Astrocyte of the hippocampus (primary cell): ENCODE results near the gene CXorf38.
"Not testable (repeated sequence)": the region's sequence is repeated elsewhere in the genome, so short reads cannot be mapped to it uniquely, and the experiment has no call there.

ENCODE experiments used
- DNase-seq: peaks from one replicate; pipeline ENCODE4 v3.0.0; 2011; ENCODE audit warnings: low read depth, low spot score

The CXorf38 gene

DNA sequence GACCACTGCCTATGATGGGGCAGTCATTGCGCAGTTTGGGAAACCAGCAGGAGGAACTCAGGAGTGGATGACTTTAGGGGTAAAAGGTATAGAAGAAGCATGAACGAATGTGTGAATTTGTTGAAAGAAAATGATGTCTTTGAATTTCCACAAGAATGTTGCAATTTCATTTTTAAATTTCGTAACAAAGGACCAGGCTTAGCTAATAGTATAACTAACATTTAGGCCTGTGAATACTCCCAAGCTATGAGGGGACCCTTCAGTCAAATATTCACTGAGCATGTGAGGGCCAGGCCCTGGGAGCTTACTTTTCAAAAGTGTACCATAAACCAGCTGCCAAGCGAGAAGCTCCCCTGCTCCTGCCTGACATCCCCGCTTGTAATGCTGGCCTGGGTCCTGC lies 18.9 kb downstream of the CXorf38 start:
- DNase-seq, result no peak

DNA sequence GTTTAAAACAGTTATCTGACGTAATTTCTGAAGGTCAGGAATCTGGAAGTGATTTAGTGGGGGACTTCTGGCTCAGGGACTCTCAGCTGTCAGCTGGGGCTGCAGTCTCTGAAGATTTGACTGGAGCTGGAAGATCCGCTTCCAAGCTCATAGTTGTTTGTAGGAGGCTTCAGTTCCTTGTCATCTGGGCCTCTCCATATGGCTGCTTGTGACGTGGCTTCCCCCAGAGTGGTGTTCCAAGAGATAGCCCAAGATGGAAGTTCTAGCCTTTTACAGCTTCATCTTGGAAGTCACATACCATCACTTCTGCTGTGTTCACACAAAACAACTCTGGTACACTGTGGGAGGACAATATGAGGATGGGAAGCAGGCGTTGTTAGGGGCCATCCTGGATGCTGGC lies 22.1 kb downstream of the CXorf38 start:
- no peak for DNase-seq

DNA sequence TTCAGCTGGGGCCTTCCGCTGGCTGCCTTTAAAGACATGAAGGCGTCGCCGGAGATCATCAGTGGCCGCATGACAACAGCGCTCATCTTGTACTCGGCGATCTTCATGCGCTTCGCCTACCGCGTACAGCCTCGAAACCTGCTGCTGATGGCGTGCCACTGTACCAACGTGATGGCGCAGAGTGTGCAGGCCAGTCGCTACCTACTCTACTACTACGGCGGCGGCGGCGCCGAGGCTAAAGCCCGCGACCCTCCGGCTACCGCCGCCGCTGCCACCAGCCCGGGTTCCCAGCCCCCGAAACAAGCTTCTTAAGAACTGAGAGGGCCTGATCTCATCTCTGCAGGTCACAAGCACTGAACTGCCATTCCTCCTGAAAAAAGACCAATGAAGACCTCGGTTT lies 23.7 kb downstream of the CXorf38 start:
- DNase-seq, result no peak

DNA sequence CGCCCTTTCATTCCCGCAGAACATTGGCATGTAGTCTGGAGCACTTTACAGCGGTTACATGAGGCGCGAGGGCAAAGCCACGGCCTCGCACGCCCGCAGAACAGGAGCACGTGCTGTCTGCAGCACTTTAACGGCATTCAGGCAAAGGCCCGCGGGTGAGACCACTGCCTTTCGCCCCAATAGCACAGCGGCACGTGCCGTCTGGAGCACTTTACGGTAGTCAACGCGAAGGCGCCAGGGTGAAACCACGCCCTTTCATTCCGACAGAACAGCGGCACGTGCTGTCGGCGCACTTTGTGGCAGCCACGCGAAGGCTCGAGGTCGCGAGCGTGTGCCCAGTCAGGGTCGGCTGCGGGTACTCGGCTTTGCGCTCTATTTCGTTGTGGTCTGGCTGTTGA lies 24.2 kb downstream of the CXorf38 start, which contains the start of gene MPC1L:
MPC1L (plus strand) TSS at position 290 of the 398 bp plus-strand sequence. CDS start 138 bp downstream, outside the sequence.
- DNase-seq, result no peak

DNA sequence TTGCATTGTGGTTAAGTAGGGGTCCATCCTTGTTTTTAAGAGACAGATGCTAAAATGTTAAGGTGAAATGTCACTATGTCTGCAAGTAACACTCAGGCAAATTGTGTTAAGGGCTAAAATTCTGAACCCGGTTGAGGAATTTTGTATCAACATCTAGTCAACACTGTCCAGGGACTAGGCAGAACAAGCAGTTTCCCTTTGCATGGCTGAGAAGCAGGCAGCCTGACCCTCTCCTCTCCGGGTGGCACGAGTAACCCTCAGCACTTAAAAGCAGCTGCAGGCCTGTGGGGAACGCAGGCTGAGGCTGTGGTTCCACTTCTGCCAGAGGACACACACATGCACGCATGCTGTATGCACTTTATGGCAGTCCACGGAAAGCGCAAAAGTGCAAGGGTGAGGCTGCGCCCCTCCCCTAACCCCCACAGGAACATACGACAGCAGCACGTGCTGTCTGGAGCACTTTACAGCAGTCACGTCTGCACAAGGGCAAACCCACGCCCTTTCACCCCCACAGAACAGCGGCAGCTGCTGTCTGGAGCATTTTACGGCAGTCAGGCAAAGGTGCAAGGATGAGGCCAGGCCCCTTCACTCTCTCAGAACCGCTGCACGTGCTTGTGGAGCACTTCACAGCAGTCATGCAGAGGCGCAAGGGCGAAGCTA lies 24.8 kb downstream of the CXorf38 start:
- no peak for DNase-seq

DNA sequence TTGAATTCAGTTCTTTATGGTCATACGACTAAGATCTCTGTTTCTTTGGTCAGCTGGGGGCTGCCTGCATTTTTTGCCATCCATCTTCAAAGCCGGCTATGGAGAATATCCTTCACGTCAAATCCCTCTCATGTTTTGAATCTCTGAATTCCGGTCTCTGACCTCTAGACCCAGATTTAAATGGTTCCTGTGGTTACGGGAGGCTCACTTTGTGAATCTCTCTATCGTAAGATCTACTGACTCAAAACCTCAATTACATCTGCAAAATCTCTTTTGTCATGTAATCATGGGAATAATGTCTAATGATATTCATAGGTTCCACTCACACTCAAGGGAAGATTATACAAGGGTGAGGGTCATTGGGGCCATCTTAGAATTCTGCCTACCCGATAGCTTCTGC lies 29.8 kb downstream of the CXorf38 start:
- no peak for DNase-seq

DNA sequence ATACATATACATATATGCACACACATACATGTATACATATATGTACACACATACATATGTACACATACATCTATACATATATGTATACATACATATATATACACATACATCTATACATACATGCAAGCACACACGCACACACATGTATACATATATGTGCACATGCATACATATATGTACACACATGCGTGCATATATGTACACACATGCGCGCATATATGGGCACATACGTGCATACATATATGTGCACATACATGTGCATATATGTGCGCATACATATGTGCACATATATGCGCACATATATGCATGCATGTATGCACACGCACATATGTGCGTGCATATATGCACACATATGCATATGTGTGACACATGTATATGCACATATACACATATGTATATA lies 31.4 kb downstream of the CXorf38 start:
- no peak for DNase-seq

DNA sequence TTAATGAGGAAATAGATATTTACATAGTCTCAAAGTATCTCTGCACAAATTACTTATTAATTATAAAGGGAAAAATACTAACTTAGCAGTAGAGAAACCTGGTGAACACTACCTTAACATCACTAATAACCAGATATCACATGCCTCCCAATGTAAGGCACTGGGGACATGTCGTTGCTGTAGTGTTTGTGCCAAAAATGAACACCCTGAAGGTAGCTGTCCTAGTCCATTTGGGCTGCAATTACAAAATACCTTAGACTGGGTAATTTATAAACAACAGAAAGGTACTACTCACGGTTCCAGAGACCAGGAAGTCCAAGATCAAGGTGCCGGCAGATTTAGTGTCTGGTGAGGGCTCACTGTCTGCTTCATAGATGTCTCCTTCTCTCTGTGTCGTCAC lies 34.9 kb downstream of the CXorf38 start:
- no peak for DNase-seq

DNA sequence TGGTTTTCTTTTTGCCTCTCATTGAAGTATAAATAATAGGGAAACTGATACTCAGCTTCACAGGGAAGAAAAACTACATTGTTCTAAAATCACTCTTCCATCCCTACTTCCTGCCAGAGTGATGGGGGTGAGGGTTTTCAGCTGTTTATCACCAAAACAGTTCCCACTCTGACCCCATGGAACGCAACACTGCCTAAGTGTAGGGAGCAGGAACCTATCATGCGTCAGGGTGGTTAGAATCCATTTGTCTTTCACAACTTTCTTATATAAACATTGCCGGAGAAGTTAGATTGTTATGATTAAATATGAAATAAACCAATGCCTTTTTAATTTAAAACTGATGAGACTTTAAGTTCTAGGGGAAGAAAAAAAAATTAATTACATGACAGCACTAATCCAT lies 40.0 kb downstream of the CXorf38 start:
- no peak for DNase-seq

DNA sequence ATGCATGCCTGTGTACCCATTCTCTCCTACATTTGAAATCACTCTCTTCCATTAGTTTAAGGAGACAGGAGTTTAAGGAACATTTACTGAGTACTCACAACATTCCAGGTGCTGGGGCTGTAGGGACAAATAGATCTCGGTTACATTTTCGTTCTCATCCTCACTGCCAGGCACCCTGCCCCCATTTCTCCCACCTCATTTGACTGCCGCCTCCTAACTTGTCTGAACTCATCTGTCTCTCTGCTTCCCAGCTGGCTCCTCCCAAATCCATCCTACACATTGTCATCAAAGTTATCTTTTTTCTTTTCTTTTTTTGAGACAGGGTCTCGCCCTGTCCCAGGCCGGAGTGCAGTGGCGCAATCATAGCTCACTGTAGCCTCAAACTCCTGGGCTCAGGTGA lies 43.9 kb downstream of the CXorf38 start:
- no peak for DNase-seq

DNA sequence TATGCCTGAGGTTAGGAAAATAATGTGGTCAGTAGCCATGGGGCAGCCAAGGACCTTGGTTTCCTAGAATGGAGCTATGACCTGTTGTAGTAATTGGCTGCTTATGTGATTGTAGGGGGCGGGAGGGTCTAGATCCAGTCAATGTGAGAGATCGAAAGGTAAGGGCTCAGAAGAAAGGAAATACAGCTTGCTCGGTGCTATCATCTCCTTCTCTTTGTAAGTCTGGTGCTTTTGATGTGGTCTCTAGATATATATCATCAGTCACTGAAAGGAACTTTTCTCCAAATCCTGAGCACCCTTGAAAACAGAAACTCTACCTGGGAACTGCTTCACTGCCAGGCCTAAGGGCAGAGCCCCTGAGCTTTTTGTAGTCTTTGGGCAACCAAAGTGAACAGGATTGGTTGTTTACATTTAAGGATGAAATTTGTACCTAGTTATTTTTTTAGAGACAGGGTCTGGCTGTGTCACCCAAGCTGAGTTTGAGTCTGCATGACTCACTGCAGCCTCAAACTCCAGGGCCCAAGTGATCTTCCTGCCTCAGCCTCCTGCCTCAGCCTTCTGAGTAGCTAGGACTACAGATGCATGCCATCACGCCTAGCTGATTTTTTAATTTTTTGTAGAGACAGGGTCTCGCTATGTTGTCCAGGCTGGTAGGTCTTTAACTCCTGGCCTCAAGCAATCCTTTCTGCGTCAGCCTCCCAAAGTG lies 57.6 kb downstream of the CXorf38 start:
- not testable (repeated sequence) for DNase-seq

DNA sequence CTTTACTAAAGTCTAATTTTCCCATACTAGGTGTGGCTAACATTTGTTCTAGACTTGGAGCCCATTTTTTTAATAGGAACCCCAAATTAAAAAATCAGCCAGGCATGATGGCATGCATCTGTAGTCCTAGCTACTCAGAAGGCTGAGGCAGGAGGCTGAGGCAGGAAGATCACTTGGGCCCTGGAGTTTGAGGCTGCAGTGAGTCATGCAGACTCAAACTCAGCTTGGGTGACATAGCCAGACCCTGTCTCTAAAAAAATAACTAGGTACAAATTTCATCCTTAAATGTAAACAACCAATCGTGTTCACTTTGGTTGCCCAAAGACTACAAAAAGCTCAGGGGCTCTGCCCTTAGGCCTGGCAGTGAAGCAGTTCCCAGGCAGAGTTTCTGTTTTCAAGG lies 59.7 kb downstream of the CXorf38 start:
- not testable (repeated sequence) for DNase-seq

DNA sequence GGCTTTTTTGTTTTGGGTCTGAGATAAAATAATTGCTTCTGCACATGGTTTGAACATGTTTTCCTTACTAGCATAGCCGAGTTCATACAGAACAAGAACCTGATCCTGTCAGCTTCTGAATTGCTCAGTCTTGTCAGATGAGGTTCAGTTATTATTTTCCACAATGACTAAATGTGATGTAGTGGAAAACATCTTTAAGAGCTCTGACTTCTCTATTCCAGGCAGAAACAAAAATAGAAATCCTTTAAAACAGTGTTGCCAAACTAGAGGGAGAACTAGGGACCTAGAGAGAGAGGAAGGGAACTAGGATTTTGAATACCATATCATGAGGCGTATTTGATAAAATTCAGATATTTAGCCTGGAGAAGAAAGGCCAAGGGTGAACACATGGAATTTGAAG lies 64.5 kb downstream of the CXorf38 start:
- DNase-seq, result no peak

DNA sequence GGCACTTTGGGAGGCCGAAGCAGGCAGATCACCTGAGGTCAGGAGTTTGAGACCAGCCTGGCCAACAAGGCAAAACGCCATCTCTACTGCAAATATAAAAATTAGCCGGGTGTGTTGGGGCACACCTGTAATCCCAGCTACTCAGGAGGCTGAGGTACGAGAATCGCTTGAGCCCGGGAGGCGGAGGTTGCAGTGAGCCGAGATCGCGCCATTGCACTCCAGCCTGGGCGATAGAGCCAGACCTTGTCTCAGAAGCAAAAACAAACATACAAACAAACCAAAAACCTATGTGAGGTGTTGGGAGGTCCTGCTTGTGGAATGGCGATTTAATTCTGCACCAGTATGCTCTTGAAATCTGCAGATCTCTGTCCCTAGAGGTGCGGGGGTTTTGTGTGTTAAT lies 65.2 kb downstream of the CXorf38 start:
- DNase-seq, result not testable (repeated sequence)

DNA sequence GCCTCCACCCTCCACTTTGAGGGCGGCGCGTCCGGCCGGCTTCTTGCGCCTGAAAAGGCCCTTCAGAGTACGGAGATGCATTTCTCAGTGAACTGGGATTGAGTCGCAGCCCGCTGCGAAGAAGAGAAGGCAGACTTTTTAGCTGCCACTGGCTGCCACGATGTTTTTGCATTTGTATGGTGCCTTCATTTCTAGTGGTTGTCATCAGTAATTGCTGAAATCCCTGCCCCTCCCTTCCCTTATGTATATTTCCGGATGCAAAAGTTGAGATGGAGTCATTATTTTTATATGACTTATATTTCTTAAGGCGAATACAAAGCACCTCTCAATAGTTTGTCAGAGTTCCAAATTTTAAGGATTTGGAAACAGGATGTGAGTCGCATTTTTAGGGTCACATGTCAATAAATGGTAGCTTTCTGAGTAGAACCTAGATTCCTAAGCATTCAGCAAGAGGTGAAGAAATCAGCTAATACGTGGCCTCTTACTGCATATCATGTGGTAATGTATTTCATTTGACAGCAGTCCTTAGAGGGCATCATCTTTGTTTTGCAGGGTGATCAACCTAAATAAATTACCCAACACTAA lies 65.9 kb downstream of the CXorf38 start:
- peak; percentile 31 for DNase-seq

DNA sequence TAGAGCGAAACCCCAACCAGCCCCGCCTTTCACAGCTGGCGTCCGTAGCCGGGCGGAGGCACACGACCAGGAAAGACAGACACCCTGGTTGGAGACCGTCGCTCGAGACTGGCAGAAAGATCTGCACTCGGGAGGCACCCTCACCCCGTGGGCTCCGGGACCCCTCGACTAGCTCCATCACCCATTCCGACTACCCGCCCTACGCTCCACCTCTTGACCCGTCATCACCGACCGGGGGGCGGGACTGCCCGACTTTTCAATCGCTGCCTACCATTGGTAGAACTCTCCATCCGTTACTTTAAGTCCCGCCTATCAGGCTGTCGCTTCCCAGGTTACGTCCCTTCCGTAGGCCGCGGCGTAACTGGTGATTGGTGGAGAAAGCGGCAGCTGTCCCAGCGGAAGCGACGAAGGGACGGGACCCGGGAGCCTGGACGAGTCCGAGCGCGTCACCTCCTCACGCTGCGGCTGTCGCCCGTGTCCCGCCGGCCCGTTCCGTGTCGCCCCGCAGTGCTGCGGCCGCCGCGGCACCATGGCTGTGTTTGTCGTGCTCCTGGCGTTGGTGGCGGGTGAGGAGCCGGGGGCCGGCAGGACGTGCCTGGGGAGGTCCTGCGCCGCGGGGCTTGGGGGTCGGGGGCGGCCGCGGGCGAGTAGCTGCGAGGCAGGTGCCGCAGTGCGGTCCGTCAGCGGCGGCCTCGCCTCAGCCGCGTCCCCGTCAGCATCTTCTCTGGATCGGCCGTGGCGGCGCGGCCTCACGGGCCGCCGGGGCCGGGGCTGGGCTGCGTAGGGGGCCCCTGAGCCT lies 66.6 kb downstream of the CXorf38 start, which contains the start of gene ATP6AP2:
ATP6AP2 (plus strand) TSS at position 434 of the 799 bp plus-strand sequence; CDS start at position 530, 96 bp downstream.
- peak; percentile 95 for DNase-seq

DNA sequence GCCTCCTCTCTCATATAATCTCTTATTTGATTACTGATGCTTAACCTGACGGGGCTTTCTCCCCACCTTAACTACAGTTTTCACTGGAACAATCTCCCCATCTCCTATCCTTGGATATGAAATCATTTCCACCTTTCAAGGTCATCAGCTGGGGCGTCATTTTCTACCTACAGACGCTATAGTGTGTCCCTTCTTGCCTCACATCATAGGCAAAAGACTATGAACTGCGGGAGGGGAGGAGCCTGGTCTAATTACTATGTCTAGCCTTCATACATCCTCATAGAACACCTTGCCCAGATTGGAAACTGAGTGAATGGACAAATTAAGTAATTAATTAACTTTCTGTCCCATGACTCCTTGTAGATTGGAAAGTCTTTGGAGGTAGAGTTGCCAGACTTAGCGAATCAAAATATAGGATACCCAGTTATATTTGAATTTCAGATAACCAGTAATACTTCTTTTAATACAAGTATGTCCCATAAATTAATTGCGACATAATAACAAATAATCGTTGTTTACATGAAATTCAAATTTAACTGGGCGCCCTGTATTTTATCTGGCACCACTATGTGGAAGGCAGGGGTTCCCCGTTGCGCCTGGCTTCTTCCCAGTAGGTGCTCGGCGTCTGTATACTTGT lies 67.3 kb downstream of the CXorf38 start:
- no peak for DNase-seq

DNA sequence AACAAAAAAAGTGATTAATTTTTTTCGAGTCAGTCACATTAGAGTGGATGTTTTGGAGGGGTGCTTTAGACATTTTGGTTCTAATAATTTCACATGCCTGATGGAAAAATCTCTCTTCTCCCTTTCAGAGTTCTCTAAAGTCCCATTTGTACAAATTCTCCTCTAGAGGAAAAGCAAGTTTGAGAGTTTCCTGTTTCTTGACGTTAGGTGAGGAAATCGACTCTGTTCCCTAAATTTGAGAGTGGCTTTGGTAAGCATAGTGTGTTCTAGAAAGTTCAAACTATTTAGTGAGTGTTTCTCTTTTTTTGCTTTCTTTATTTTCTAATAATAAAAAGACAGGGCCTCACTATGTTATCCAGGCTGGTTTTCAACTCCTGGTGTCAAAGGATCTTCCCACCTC lies 68.2 kb downstream of the CXorf38 start:
- DNase-seq, result no peak

DNA sequence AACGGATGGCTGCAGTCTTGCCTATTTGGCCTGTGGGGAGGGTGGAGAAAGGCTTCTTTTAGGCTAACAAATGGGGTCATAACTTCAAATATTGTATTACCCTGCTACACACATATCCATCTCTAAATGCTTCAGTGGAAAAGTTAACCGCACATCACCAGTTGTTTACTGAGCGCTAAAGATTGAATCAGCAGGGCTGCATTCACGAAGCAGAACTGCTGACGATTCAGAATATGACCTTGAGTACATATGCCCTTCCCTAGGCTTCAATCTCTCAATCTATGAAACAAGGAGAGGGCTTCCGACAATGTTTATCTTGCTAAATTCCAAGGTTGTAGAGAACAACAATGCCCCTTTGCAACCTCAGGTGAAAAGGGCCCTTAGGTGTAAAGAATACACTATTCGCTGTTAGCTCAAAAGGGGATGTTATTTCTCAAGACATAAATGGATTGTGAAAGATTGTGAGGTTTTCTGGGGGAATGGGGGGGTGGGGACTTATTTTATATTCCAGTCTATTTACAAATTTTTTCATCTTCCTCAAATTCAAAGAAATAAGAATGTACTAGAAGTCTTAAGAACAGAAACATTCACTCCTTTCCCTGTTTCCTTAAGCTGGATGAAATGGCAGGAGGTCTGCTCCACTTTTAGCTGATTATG lies 69.2 kb downstream of the CXorf38 start:
- DNase-seq, result no peak
